Parathyroid adenoma (tissue), 2 donors: Measurements from ENCODE around the gene LUC7L2.

Experiments used
- H2AFZ ChIP-seq: fragments of 300-600 bp; sonication (generic); one replicate; pipeline ENCODE4 v1.7.0; 2017; ENCODE audit warnings: antibody characterized with exemption, mild to moderate bottlenecking
- H3K27ac ChIP-seq: fragments of 300-600 bp; sonication (generic); one replicate; pipeline ENCODE4 v1.7.0; 2017
- H3K27me3 ChIP-seq: fragments of 300-600 bp; sonication (generic); one replicate; pipeline ENCODE4 v1.7.0; 2017; ENCODE audit warnings: low read length; ENCODE audit not compliant: control insufficient read depth, insufficient read depth
- H3K36me3 ChIP-seq: fragments of 300-600 bp; sonication (generic); one replicate; pipeline ENCODE4 v1.7.0; 2017; ENCODE audit warnings: low read length; ENCODE audit not compliant: control insufficient read depth, insufficient read depth
- H3K4me1 ChIP-seq: fragments of 300-600 bp; sonication (generic); one replicate; pipeline ENCODE4 v1.7.0; 2017; ENCODE audit warnings: control low read depth
- H3K4me2 ChIP-seq: fragments of 300-600 bp; sonication (generic); one replicate; pipeline ENCODE4 v1.7.0; 2017; ENCODE audit warnings: low read length
- H3K4me3 ChIP-seq: fragments of 300-600 bp; sonication (generic); one replicate; pipeline ENCODE4 v1.7.0; 2017; ENCODE audit warnings: low read depth, low read length
- H3K79me2 ChIP-seq: fragments of 300-600 bp; sonication (generic); one replicate; pipeline ENCODE4 v1.7.0; 2017; ENCODE audit warnings: control low read depth
- H3K9ac ChIP-seq: fragments of 300-600 bp; sonication (generic); one replicate; pipeline ENCODE4 v1.7.0; 2017; ENCODE audit warnings: mild to moderate bottlenecking
- H3K9me3 ChIP-seq: fragments of 300-600 bp; sonication (generic); one replicate; pipeline ENCODE4 v1.7.0; 2017; ENCODE audit warnings: low read length; ENCODE audit not compliant: control insufficient read depth
- CTCF ChIP-seq: fragments of 300-600 bp; sonication (generic); IDR thresholded peaks from one replicate; pipeline ENCODE4 v1.7.0; 2017; ENCODE audit warnings: antibody characterized with exemption, mild to moderate bottlenecking
- donor health status: primary hyperparathyroidism.

The LUC7L2 gene

GRCh38 chr7:139366400-139366799 lies 6.7 kb downstream of the LUC7L2 start:
- peaks cover 70% of the 10 kb centered on the region for H3K79me2 ChIP-seq
- no peak overlapping the region for H3K9ac ChIP-seq
- no peak overlapping the region for H3K27ac ChIP-seq
- no peaks in the 10 kb centered on the region for H3K27me3 ChIP-seq
- no peak overlapping the region for H3K4me3 ChIP-seq
- TF ChIP-seq CTCF, result no peak
- H3K4me1 ChIP-seq, result peaks cover 8% of the 10 kb centered on the region
- H2AFZ ChIP-seq, result no peak overlapping the region
- H3K36me3 ChIP-seq, result no peaks in the 10 kb centered on the region
- H3K4me2 ChIP-seq, result no peak overlapping the region
- no peaks in the 10 kb centered on the region for H3K9me3 ChIP-seq

GRCh38 chr7:139367438-139368155 lies 7.9 kb downstream of the LUC7L2 start:
- Histone ChIP-seq H3K79me2 (peaks cover 68% of the 10 kb centered on the region), H3K4me2 (no peak overlapping the region), H3K27me3 (no peaks in the 10 kb centered on the region), H2AFZ (no peak overlapping the region), H3K36me3 (no peaks in the 10 kb centered on the region), H3K9me3 (no peaks in the 10 kb centered on the region), H3K4me1 (peaks cover 8% of the 10 kb centered on the region), H3K27ac (no peak overlapping the region), H3K4me3 (no peak overlapping the region), H3K9ac (no peak overlapping the region)
- TF ChIP-seq CTCF, result no peak

- Histone ChIP-seq H3K4me3 (no peak overlapping the region), H3K4me2 (no peak overlapping the region), H3K9me3 (no peaks in the 10 kb centered on the region), H3K4me1 (peaks cover 12% of the 10 kb centered on the region), H3K9ac (no peak overlapping the region), H2AFZ (no peak overlapping the region), H3K36me3 (no peaks in the 10 kb centered on the region), H3K27ac (no peak overlapping the region), H3K27me3 (no peaks in the 10 kb centered on the region), H3K79me2 (peaks cover 66% of the 10 kb centered on the region)
- no peak for TF ChIP-seq CTCF
Observed at GRCh38 chr7:139370301-139370942, 10.7 kb downstream of the LUC7L2 start.

GRCh38 chr7:139370943-139371313 lies 11.2 kb downstream of the LUC7L2 start:
- Histone ChIP-seq H3K9me3 (no peaks in the 10 kb centered on the region), H3K4me1 (peaks cover 12% of the 10 kb centered on the region), H3K4me2 (no peak overlapping the region), H2AFZ (no peak overlapping the region), H3K27me3 (no peaks in the 10 kb centered on the region), H3K9ac (no peak overlapping the region), H3K4me3 (no peak overlapping the region), H3K36me3 (no peaks in the 10 kb centered on the region), H3K79me2 (peaks cover 61% of the 10 kb centered on the region), H3K27ac (no peak overlapping the region)
- TF ChIP-seq CTCF, result no peak

- no peaks in the 10 kb centered on the region for H3K36me3 ChIP-seq
- no peak overlapping the region for H3K9ac ChIP-seq
- H3K27ac ChIP-seq, result no peak overlapping the region
- H3K4me3 ChIP-seq, result no peak overlapping the region
- H3K4me1 ChIP-seq, result peaks cover 11% of the 10 kb centered on the region
- H3K27me3 ChIP-seq, result no peaks in the 10 kb centered on the region
- no peak for TF ChIP-seq CTCF
- no peaks in the 10 kb centered on the region for H3K9me3 ChIP-seq
- no peak overlapping the region for H3K4me2 ChIP-seq
- no peak overlapping the region for H2AFZ ChIP-seq
- H3K79me2 ChIP-seq, result peaks cover 48% of the 10 kb centered on the region
Observed at GRCh38 chr7:139374246-139374645, 14.6 kb downstream of the LUC7L2 start.
